GM12878 (cell line): Measurements from ENCODE around the gene UBE2D3.

Experiments
- CTCF ChIP-seq, 3 experiments: IDR thresholded peaks in 2 of 3; conservative IDR thresholded peaks in 1 of 3; 2 replicates each; pipeline ENCODE4 v1.5.1; 2011; ENCODE audit warnings: low read depth in 3 of 3, low read length in 3 of 3, mild to moderate bottlenecking in 3 of 3, control low read depth in 2 of 3, moderate library complexity in 2 of 3, inconsistent platforms in 1 of 3, mixed read lengths in 1 of 3; ENCODE audit not compliant: control insufficient read depth in 2 of 3, insufficient read depth in 1 of 3; ENCODE audit errors: extremely low read depth in 1 of 3
- MEF2A ChIP-seq: IDR thresholded peaks from 2 replicates; pipeline ENCODE4 v1.6.1; 2011; ENCODE audit warnings: low read depth, mild to moderate bottlenecking, low read length, moderate library complexity; ENCODE audit not compliant: insufficient read depth
- PAX8 ChIP-seq: fragments of 450-650 bp; IDR thresholded peaks from 2 replicates; pipeline ENCODE4 v1.6.1; 2017; ENCODE audit warnings: mild to moderate bottlenecking, moderate library complexity
- TCF12 ChIP-seq: IDR thresholded peaks from 2 replicates; pipeline ENCODE4 v1.6.1; 2011; ENCODE audit warnings: low read depth, mild to moderate bottlenecking, low read length
- TF ChIP-seq, protein P1 (sequence below): IDR thresholded peaks from 2 replicates; pipeline ENCODE4 v1.6.1; 2011; ENCODE audit warnings: low read depth, low read length, improper control_type of control experiment, borderline replicate concordance

- TF ChIP-seq PAX8, result no peak
- no peak for TF ChIP-seq CTCF (IDR thresholded peaks at IDR 0.05 in 2 of 3, conservative IDR thresholded peaks at IDR 0.05 in 1 of 3; ENCODE audit: control insufficient read depth in 2 of 3, extremely low read depth in 1 of 3, insufficient read depth in 1 of 3, low read depth in 3 of 3, low read length in 3 of 3)
- TF ChIP-seq, protein P1, sequence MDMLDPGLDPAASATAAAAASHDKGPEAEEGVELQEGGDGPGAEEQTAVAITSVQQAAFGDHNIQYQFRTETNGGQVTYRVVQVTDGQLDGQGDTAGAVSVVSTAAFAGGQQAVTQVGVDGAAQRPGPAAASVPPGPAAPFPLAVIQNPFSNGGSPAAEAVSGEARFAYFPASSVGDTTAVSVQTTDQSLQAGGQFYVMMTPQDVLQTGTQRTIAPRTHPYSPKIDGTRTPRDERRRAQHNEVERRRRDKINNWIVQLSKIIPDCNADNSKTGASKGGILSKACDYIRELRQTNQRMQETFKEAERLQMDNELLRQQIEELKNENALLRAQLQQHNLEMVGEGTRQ, result no peak
- TF ChIP-seq TCF12, result no peak
- no peak for TF ChIP-seq MEF2A
Measured at GRCh38 chr4:102843938-102844337, 16.6 kb upstream of the UBE2D3 start.
